NCI-H2196 (cell line): Measurements from ENCODE around the gene PXDN.

ENCODE experiments used
- DNase-seq: peaks from one replicate; lab custom pipeline; 2025; ENCODE audit not compliant: unreplicated experiment; lab: John Stamatoyannopoulos, UW

PXDN gene

GRCh38 chr2:1588051-1588977 lies 156.0 kb downstream of the PXDN start:
- no peak for DNase-seq

GRCh38 chr2:1586923-1587840 lies 157.1 kb downstream of the PXDN start:
- DNase-seq: no peak

DNA sequence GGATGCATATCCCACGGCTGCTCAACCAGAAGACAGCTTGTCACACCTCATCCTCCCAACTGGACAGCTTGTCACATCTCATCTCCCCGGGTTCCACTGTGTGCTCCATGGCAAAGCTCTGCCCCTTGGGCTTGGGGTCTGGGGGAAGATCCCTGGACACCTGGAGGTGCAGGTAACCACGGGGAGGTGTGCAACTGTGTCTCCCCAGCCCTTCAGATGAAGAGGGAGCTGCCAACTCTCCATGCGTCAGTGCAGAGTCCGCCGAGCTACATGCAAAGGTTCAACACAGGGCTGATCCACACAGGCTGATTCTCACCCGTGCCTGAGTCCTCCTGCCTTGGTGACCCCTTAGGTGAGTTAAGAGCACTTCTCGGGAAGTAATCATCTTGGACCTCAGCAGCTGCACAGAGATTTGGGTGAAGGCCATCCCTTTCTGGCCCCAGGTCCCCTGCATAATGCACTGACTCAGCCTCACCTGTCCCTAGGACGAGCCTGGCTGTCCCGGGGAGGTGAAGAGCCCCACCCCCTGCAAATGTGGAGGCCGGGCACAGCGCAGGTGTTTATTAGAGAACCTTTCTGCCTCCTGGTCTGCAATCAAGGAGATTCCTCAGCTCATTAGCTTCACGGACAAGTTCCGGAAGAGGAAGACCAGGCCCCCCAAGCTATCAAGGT lies 157.9 kb downstream of the PXDN start:
- no peak for DNase-seq

DNA sequence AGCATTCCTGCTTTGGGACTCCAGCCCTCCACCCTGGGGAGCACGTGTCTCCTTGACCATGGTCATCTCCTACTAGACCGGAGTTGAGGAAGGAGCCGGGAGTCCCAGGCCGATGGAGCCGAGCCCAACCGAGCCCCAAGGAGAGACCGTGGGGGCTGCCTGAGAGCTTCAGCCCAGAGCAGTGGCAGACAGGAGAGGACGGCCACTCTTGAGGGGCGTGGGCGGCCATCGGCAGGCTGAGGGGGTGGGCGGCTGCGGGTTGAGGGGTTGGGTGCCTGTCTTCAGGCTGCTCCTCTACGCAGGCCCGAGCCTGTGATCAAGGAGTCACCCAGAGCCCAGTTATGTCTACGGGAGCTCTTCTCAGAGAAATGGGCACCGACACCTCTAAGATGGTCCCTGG lies 158.7 kb downstream of the PXDN start:
- DNase-seq: no peak

- DNase-seq: no peak
These were observed 159.4 kb downstream of the PXDN start for GRCh38 chr2:1584691-1585485.

DNA sequence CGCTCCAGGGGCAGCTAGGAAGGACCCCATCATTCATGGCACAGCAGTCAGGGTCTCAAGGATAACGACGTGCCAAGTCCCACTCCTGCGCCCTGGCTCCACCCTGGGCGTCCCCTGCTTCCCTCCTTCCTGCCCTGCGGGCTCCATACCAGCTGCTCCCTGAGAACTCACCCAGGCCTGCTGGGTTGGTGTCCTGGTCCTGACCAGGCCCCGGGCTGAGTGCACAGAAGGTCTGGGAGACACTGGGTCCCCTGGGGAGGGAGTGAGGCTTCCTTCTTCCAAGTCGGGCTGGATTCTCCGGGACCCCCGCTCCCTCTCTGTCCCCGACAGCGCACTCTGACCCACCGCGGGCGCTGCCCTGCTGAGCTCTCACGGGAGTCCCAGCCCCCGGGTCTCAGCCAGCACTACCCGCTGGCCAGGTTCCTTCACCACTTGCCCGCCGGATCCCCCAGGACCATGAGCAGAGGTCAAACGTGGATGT lies 160.2 kb downstream of the PXDN start:
- no peak for DNase-seq

DNA sequence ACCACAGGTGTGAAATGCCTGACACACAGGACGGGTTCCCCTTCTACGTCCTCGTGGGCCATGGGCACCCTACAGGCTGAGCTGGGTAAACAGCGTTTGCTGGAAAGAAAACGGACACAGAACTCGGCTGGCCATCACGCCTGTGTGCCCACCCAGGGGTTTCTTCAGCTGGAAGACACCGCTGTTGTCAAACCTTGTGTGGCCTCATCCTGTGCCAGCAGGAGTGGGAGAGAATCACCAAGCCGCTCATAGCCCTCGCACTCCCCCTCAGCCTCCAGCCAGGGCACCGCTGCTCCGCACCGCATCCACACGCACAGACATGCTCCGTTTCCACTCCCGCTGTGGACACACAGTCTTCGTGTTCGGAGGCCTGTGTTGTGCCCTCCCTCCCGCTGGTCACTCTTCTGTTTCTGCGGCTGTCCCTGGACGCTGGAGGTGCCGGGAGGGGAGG lies 161.4 kb downstream of the PXDN start:
- no peak for DNase-seq

- DNase-seq: no peak
These were observed 162.2 kb downstream of the PXDN start for GRCh38 chr2:1581965-1582625.
